Measurements from ENCODE around the gene SLC38A10.

Gene SLC38A10

DNA sequence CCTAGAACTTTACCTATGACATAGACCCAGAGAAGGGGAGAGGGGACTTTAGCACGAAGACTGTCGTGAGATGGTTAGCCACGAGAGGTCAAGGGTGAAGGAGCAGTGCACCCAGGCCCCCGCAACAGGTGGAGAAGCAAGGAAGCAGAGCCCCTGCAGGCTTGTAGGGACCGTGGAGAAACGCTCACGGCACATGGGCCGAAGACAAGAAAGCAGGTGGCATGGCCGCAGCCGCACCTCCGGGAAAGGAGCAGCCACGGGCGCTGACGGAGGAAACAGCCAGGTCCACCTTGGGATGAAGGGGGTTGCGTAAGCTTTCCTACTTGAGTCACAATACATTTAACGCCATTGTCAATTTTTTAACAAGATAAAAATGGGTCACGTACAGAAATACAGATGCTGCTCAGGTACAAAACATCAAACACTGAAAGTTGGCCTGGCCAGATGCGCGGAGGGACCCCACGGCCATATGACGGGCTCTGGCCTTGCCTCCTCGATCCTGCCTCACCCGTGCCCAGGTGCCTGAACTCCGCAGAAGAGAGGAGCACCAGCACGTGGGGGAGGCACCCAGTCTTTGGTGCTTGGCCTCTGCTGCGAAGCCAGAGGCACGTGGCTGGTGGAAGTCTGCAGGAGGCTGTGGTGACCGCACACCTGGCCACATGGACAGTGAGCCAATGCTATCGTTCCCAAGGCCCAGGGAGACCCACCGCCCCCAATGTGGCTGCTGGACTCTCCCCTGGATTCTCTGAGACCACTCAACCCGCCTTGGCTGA lies 21.2 kb downstream of the SLC38A10 start:
- DNase-seq: no peak

DNA sequence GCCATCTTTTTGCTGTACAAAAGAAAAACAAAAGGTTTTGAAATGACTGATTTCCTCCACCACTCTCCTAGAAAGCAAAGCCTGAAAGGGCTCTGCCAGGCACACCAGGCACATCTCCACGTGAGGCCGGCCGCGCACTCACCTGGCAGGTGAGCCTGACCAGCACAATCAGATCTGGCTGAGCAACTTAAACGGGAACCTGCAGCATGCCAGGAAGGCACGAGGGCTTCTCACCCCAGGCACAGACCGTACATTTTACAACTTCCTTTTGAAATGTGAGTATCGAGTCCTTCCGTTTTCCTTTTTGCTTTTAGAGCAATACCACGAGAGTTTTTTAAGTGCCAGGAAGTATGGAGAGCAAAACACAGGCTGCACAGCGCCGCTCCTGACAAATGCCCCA lies 22.5 kb downstream of the SLC38A10 start:
- no peak for DNase-seq

GRCh38 chr17:81271226-81271625 lies 23.9 kb downstream of the SLC38A10 start:
- no peak for DNase-seq

DNA sequence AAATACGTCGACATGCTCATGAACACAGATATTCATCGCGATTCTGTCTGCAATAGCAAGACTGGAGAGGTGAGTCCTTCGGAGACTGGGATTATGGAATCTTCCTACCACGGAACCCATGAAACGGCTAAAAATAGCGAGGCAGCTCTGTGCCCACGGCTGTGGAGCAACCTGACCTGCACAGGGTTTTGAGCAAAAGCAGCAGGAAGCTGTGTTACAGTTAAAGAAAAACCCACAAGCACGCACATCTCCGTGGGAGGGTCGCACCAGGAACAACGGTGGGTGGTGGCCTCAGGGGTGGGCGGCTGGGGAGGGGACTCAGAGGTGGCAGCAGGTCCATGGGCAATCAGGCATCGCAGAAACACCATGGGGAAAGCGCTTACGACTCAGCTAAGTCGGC lies 24.8 kb downstream of the SLC38A10 start:
- DNase-seq: no peak

- no peak for DNase-seq
These were observed 27.6 kb downstream of the SLC38A10 start for GRCh38 chr17:81267390-81268067.

GRCh38 chr17:81265576-81265975 lies 29.5 kb downstream of the SLC38A10 start:
- no peak for DNase-seq

DNA sequence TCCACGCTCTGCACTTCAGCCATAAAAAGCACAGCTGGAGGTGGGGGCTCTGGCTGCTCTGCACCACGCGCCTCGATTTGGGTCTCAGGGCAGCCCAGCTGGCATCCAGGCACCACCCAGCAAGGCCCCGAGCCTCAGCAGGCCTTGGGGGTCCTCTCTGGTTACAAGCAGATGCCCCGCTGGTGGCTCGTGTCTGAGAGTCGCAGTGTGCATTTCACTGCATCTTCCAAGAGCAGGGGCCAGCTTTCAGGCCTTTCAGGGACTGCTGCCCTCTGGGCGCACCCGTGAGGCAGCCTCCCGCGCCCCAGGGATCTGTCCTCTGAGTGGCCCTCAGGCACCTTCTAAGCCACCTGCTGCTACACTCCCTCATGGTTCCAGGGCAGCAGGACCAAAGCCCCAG lies 30.5 kb downstream of the SLC38A10 start:
- no peak for DNase-seq

GRCh38 chr17:81263371-81264181 lies 31.5 kb downstream of the SLC38A10 start:
- DNase-seq: no peak

DNA sequence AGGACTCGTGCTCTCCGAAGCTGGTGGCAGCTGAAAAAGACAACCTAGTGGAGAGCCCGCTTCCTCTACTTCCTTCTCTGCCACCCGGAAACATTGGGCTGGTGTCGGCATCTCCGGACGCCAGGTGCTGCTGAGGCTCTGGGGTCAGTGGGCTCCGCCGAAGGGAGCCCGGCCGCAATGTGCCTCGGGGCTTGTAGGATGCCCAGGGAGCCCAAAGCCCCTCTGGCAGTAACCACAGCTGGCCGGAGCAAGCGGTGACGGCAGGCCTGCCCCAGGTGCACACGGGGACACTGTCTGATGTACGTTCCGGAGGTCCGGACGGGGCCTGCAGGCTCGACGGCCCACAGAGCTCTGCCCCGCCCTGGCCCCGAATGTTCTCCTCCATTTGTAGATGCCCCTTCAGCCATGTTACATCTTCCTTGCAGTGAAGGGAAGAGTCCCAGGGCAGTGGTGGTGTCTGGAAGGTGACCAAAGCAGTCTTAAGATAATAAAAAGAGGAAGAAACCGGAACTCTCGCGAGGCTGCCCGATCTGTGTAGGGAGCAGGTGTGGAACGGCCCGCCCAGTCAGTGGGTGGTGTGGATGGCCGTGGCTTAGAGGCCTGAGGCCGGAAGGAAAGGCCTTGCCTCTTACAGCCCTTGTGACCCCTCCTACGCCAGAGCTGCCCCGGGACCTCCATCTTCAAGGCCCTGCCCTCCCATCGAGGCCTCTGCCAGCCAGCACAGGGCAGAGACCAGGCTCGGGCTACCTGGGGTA lies 33.3 kb downstream of the SLC38A10 start:
- DNase-seq: no peak

DNA sequence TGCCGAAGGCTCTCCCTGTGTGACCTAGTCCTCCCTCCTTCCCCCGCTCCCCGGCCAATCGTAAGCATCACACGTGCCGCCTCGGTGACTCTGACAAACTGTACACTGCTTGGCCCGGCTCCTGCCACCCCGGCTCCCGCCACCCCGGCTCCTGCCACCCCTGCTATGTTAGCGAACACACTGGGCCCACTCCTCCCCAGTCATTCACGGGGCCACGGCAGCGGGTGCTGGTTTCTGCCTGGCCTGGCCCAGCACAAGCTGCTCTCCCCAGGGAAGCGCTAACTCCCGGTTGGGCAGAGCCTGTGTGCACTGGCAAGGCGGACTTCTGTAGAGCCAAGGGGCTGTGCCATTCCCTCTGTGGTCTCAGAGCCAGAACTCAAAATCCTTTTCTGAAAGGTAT lies 34.0 kb downstream of the SLC38A10 start:
- DNase-seq: no peak

- DNase-seq: no peak
These were observed 34.5 kb downstream of the SLC38A10 start for GRCh38 chr17:81260641-81261040.

GRCh38 chr17:81260171-81260570 lies 34.9 kb downstream of the SLC38A10 start:
- no peak for DNase-seq

DNA sequence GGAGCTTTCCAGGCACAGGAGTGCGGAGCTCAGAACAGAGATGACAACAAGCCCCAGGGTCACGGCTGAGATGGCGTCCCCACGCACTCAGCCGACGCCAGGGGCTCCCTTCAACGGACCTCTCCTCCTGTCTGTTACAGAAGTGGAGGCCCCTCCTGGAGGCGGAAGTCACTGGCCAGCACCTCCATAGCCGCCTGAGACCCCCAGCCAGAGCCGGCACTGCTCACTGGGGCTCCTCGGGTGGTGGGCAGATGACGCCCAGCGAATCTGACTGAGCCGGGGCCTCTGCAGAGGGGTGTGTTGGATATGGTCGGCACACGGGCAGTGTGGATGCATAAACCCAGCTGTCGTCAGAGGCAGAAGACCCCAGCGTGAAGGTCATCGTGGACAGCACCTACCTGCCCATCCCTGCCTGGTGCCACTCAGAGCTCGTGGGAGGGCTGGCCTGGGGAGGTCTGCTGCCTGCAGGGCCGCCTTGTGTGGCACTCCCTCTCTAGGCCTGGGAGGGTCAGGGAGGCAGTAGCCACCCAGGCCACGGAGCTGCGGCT lies 36.0 kb downstream of the SLC38A10 start:
- no peak for DNase-seq

- DNase-seq: no peak
These were observed 36.8 kb downstream of the SLC38A10 start for GRCh38 chr17:81258292-81258691.

DNA sequence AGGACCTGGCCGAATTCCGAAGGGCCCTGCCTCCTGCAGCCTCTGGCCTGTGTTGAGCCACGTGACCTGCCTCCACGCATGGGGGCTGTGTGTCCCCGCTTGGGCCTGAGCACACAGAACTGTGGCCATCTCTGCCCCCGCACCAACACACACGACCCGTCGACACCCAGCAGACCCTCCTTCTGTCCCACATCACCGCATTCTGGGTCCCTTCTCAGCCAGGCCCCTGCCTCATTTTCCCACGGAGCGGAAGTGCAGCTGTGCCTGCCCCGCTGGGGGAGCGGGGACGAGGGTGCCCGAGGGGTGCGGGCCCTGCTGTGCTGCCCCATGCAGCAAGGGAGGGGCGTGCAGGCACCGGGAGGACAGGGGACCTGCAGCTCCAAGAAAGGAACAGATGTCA lies 37.6 kb downstream of the SLC38A10 start:
- no peak for DNase-seq

GRCh38 chr17:81256616-81257015 lies 38.5 kb downstream of the SLC38A10 start:
- no peak for DNase-seq

- DNase-seq: no peak
These were observed 40.0 kb downstream of the SLC38A10 start for GRCh38 chr17:81254955-81255717.

DNA sequence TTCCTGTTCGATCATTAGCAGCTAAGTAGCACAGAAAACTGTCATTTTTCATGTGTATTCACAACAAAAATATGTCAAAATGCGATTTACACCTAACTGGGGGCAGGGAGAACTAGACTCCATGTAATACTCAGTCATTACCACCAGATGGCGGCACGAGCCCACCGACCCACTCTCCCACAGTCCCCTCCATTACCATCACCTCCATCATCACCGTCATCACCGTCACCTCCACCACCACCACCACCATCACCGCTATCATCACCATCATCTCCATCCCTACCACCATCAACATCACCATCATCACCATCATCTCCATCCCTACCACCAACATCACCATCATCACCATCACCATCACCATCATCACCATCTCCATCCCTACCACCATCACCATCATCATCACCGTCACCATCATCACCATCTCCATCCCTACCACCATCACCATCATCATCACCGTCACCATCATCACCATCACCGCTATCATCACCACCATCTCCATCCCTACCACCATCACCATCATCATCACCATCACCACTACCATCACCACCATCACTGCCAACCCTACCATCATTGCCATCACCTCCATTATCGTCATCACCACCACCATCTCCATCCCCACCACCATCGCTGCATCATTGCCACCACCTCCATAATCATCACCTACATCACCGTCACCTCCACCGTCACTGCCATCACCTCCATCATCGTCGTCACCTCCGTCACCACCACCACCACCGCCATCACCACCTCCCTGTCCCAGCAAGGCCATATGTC lies 41.6 kb downstream of the SLC38A10 start:
- DNase-seq: peak in 1 of 2 experiments; percentile 26

DNA sequence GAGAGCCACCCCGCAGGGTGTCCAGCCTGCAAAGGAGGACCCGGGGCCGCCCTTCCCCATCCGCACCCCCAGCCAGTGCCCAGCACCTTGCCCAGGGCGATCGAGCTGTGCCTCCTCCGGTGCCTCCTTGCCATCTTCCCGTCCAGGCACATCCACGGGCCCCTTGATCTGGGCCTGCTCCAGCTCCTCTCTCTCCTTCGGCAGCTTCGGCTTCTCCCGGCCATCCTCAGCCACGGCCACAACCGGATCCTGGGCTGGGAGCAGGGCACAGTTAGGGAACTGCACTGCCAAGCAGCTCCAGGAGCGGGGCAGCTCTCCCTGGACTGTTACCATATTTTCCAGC lies 42.1 kb downstream of the SLC38A10 start:
- DNase-seq: no peak

GRCh38 chr17:81252326-81252986 lies 42.7 kb downstream of the SLC38A10 start:
- DNase-seq: no peak
